Cardiac muscle cell (in vitro differentiated cells and primary cell): Measurements from ENCODE around the gene RERE. TPM values are rescaled to one million over a fixed set of nuclear protein-coding genes. Genes with fewer than 3 reads are reported as not detected.

Source experiments
- DNase-seq, 2 donors: peaks; one replicate each; pipeline versions ENCODE4 v3.0.0 to v3.0.0-alpha.2; 2010 to 2017; ENCODE audit warnings: low read depth in 1 of 2, low spot score in 1 of 2
- H3K27ac ChIP-seq: fragments of 200-600 bp; sonication (generic); 2 replicates; pipeline ENCODE4 v1.5.1; 2016
- H3K27me3 ChIP-seq: fragments of 200-600 bp; sonication (generic); 2 replicates; pipeline ENCODE4 v1.6.0; 2016; ENCODE audit warnings: control low read depth
- H3K36me3 ChIP-seq: fragments of 200-600 bp; sonication (generic); 2 replicates; pipeline ENCODE4 v1.5.1; 2016; ENCODE audit warnings: control low read depth
- H3K4me1 ChIP-seq: fragments of 200-600 bp; sonication (generic); 2 replicates; pipeline ENCODE4 v1.8.1; 2017; ENCODE audit warnings: low read depth, mild to moderate bottlenecking, mixed run types
- H3K4me3 ChIP-seq: fragments of 200-600 bp; sonication (generic); 2 replicates; pipeline ENCODE4 v1.5.1; 2016; ENCODE audit warnings: mild to moderate bottlenecking
- H3K9me3 ChIP-seq: fragments of 200-600 bp; sonication (generic); 2 replicates; pipeline ENCODE4 v1.5.1; 2017; ENCODE audit warnings: low read depth, mild to moderate bottlenecking, control low read depth
- polyA plus RNA-seq: library from polyadenylated mRNA; unstranded; fragments of >200 nt; fragmentation: Nextera tagmentation; extraction: Ambion mirVana; gene quantifications from 2 replicates; pipeline ENCODE4 v1.2.1, GENCODE V29; 2016
- total RNA-seq: library from RNA; depleted of rRNA; stranded (reverse); fragments of >200 nt; gene quantifications from 2 replicates; pipeline ENCODE4 v1.2.3, GENCODE V29; 2016
- TF ChIP-seq, protein P1 (sequence below): IDR thresholded peaks from 2 replicates; pipeline ENCODE4 v1.5.1; 2012; ENCODE audit warnings: low read depth, mild to moderate bottlenecking, low read length

Gene RERE
- total and polyA plus RNA-seq, 2 experiments from 2014 or later = 72.5 to 81.0 TPM

DNA sequence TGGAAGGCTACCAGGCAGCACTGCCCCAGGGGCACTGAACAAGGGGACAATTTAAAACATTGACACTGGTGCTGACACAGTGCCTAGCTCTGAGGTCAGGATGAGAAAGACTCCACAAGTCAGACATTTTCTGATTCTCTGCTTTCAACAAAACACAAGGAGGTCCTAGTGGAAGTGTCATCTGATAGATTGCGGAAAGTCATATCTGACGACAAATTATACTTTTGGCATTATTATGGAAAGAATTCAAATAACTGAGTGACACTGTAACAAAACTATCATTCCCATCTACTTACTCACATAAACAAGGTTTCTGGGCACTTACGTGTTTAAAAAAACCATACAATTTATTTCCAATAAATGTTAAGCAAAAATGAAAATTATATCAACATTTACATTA lies 376.0 kb downstream of the RERE start:
- peaks cover 29% of the 10 kb centered on the region for H3K4me1 ChIP-seq
- no peaks in the 10 kb centered on the region for H3K9me3 ChIP-seq
- no peak for DNase-seq
- no peaks in the 10 kb centered on the region for H3K36me3 ChIP-seq
- H3K27ac ChIP-seq = peak overlapping the region; percentile 74
- H3K4me3 ChIP-seq = no peak overlapping the region
- no peaks in the 10 kb centered on the region for H3K27me3 ChIP-seq
- TF ChIP-seq, protein P1, sequence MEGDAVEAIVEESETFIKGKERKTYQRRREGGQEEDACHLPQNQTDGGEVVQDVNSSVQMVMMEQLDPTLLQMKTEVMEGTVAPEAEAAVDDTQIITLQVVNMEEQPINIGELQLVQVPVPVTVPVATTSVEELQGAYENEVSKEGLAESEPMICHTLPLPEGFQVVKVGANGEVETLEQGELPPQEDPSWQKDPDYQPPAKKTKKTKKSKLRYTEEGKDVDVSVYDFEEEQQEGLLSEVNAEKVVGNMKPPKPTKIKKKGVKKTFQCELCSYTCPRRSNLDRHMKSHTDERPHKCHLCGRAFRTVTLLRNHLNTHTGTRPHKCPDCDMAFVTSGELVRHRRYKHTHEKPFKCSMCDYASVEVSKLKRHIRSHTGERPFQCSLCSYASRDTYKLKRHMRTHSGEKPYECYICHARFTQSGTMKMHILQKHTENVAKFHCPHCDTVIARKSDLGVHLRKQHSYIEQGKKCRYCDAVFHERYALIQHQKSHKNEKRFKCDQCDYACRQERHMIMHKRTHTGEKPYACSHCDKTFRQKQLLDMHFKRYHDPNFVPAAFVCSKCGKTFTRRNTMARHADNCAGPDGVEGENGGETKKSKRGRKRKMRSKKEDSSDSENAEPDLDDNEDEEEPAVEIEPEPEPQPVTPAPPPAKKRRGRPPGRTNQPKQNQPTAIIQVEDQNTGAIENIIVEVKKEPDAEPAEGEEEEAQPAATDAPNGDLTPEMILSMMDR = no peak

DNA sequence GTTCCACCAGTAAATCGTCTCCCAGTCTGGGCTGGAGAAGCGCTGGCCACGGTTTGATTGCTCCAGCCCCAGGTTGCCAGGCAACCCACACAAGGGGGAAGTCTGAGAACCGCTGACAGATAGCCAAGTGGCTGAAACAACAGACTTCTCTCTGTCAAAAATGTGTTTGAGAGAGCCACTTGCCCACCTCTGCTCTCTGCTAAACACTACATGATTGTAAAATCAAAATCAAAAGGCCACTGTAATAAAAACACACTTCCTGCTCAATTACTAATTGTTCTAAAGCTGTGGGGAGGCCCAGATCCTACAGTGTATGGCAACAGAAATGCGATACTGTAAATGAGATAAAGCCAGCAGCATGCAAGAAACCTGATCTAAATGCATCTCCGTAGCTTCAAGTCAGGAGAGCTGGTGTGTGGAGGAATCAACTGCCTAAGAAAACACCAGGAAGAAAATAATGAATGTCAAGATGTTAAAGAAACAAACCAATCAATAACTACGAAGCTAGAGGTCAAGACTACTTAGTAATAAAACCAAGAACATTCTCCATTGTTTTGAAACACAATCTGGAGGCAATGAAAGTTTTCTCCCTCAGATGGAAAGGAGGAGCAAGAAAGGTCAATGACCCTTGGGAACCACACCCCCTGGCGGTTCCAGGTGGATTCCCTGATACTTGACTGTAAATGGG lies 378.3 kb downstream of the RERE start:
- peak; percentile 91 to 92 for DNase-seq
- Histone ChIP-seq H3K36me3 (no peaks in the 10 kb centered on the region), H3K27me3 (no peaks in the 10 kb centered on the region), H3K27ac (peak overlapping the region; percentile 74), H3K9me3 (no peaks in the 10 kb centered on the region), H3K4me3 (no peak overlapping the region), H3K4me1 (peaks cover 37% of the 10 kb centered on the region)
- TF ChIP-seq, protein P1 = peak; percentile 16

DNA sequence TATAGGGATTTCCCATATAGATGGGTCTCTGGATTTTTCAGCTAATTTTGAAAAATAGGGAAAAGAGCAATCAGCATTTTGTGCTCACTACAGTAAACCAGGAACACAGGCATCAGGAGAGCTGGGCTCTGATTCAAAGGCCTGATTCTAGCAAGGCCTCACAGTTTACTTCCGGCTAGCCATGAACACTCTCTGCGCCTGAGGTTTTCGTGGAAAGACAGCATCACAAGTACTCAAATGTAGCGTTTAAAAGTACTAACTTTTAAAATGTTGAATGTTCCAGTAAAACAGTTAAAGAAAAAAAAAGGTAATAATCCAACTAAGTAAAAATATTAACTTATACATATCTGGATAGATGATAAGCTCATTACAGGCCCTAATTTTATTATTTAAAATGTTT lies 379.0 kb downstream of the RERE start:
- Histone ChIP-seq H3K4me1 (peaks cover 37% of the 10 kb centered on the region), H3K9me3 (no peaks in the 10 kb centered on the region), H3K4me3 (no peak overlapping the region), H3K27ac (peak overlapping the region; percentile 74), H3K27me3 (no peaks in the 10 kb centered on the region), H3K36me3 (no peaks in the 10 kb centered on the region)
- TF ChIP-seq, protein P1 = no peak
- peak in 1 of 2 donors; percentile 43 for DNase-seq

DNA sequence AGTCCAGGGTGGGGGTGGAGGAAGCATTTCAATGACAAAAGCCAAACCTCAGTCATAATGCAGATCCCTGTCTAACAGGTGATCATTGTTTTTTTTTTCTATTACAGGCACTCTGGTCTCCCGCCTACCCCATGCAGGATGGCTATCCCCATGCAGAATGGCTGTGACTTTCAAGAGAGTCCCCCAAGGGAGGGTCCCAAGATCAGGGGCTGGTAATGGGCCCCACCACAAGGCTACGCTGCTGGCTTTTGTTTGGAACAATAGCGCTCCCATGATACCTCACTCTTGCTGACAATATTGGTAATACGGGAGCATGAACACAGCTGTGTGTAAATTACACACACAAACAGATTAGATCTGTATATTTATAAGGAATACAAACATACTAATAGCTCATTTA lies 380.1 kb downstream of the RERE start:
- no peak overlapping the region for H3K27ac ChIP-seq
- no peak overlapping the region for H3K4me3 ChIP-seq
- no peak for DNase-seq
- peaks cover 37% of the 10 kb centered on the region for H3K4me1 ChIP-seq
- H3K36me3 ChIP-seq = no peaks in the 10 kb centered on the region
- TF ChIP-seq, protein P1 = no peak
- no peaks in the 10 kb centered on the region for H3K27me3 ChIP-seq
- H3K9me3 ChIP-seq = no peaks in the 10 kb centered on the region

DNA sequence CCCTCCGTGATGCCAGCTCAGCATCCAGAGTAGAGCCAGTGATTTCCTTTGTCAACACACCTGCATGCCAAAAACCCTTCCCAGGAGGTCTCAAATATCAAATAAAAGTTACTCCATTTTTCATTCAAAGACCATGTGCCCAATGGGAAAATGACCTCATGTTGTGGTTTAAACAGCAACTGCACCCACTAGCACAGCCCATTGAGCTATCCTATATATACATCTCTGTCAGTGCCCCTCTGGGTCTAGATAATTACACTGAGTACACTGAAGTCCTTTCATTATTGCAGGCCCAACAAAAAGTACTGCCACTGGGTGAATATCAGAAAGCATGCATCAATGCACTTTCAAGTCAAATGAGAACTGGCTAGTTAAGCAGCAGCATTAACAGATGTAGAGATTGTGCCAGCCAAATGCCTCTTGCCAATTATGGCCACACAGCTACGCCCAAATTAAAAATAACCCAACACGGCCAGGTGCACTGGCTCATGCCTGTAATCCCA lies 381.8 kb downstream of the RERE start:
- no peaks in the 10 kb centered on the region for H3K27me3 ChIP-seq
- H3K9me3 ChIP-seq = no peaks in the 10 kb centered on the region
- no peak for DNase-seq
- TF ChIP-seq, protein P1 = no peak
- no peak overlapping the region for H3K4me3 ChIP-seq
- peaks cover 35% of the 10 kb centered on the region for H3K4me1 ChIP-seq
- H3K36me3 ChIP-seq = no peaks in the 10 kb centered on the region
- H3K27ac ChIP-seq = no peak overlapping the region
